ENCODE results near the gene RGS18.
"Not testable (repeated sequence)": the region's sequence is repeated elsewhere in the genome, so short reads cannot be mapped to it uniquely, and the experiment has no call there.

RGS18 gene

GRCh38 chr1:192158181-192158580 is at the start of gene RGS18:
TSS of gene RGS18 (plus strand) at chr1:192158462. CDS start at chr1:192158638, 176 bp downstream.
- no peak for DNase-seq

GRCh38 chr1:192109576-192109975 is 48.7 kb upstream of the RGS18 start:
- DNase-seq, result no peak

GRCh38 chr1:192115000-192115399 is 43.3 kb upstream of the RGS18 start:
- DNase-seq, result no peak

DNA sequence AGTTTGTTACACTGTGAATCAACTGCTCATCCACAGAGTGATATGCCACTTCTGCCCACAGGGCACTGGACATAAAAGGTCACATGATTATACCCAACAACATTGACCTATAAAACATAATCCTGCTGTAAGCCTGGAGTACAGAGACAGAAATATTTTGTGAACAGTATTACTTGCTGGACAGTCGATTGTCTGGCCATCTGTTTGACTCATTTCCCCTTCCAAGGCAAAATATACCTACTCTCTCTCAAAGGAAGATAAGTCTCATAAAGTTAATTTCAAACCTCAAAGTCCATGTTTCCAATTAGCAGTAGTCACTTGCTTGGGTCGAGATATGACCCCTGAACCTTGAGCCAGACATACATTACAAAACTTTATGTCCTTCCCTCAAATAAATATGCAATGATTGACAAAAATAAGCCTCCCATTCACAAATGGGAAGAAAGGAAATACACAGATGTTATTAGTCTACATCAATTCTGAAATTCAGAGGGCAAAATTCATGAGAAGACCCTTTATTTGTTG is 39.3 kb upstream of the RGS18 start:
- DNase-seq, result no peak

DNA sequence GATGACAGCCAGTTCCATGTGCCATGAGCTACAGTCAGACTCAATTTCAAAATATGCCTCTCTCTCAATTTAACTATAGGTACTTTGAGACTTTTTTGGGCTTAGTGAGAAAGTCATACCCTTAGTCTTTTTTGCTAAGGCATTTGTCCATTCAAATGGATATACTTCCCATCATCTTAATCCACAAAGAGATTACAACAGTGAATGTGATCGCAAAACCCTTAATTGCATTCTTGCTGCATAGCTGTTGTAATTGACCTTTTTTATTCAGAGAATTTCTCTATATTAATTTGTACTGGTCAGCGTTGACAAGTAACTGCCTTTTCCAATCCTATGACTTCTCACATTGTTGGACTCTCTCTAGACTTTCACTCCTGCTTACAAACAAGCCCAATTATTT is 38.6 kb upstream of the RGS18 start:
- no peak for DNase-seq

DNA sequence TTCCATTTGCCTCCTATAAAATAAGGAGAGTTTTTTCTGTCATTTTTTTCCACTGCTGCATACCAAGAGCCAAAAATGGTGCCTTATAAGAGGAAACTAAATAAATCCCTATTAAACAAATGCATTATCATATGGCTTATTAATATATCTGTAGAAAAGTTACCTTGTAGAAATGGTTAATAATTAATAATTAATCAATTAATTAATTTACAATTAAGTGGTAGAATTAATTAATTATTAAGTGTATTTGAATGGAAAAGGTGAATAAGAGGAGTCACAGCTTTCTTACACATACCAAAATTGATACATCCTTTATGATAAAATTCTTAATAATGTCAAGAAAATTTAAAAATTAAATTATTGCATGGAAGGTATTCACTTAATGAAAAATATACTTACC is 35.6 kb upstream of the RGS18 start:
- no peak for DNase-seq

- DNase-seq, result no peak
These were observed 35.0 kb upstream of the RGS18 start for GRCh38 chr1:192123212-192123611.

- DNase-seq, result no peak
These were observed 32.1 kb upstream of the RGS18 start for GRCh38 chr1:192126030-192126619.

- no peak for DNase-seq
These were observed 28.1 kb upstream of the RGS18 start for GRCh38 chr1:192130175-192130574.

GRCh38 chr1:192130865-192131264 is 27.4 kb upstream of the RGS18 start:
- not testable (repeated sequence) for DNase-seq

DNA sequence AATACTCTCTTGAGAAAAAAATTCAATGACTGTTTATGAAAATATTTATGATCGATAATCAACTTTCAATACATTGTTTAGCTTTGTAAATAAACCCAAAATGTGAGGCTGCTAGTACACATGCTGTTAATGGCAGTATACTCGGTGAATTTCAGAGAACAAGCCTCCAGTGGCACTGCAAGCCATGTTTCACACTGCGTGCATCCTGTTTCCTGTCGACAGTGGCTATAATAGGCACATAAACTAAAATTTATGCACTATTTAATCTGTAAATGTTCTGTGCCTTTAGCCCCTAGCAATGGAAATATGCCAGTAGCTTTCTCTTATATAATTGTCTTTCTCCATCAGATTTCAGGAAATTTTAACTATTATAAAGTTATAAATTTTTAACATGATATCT is 26.3 kb upstream of the RGS18 start:
- no peak for DNase-seq

- no peak for DNase-seq
These were observed 24.8 kb upstream of the RGS18 start for GRCh38 chr1:192133350-192133926.

DNA sequence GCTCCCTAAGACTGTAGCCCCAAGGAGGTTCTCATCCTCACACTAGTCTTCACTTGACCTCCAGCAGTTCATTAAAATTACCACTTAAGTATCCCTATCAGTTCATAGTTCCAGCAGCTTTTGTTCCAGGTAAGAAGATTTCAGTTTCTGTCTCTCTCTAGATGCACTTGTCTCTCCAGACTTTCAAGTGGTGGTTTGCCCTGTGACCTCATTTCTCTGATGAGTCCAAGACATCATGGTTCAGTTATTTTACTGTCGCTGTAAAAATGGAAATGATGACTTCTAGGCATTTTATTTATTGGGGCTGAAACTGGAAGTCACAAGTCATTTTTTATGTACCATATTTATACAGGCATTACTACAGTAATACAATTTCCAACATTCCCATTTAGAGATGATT is 17.9 kb upstream of the RGS18 start:
- no peak for DNase-seq

DNA sequence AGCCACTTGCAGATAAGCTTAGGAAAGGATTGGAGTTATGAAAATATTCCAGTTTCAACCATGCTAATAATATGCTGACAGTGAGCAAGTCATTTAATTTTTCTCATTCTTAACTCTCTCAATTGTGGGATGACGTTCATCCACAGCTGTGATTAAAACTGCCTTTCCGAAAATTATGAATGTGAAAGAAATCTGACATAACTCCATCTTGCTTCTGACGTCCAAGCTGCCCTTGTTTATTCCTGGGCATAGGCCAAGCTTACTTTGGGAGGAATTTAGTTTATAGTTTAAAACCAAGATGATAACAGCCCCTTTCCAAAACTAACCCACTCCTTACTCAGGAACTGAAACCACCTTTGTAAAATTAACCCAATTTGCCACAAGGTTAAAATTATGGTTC is 11.0 kb upstream of the RGS18 start:
- no peak for DNase-seq

DNA sequence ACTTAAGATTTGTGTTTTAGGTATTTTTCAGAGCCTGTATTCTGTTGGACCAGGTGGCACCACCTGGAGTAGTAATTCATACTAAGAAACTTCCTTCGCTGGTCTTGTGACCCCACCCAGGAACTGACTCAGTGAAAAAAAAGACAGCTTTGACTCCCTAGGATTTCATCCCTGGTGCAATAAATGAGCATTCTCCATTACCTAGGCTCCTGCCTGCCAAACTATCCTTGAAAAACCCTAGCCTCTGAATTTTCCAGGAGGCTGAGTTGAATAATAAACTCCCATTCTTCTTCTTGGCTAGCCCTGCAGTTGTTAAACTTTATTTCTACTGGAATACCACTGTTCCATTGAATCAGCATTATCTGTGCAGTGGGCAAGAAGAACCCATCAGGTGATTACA is 10.6 kb upstream of the RGS18 start:
- DNase-seq, result no peak

DNA sequence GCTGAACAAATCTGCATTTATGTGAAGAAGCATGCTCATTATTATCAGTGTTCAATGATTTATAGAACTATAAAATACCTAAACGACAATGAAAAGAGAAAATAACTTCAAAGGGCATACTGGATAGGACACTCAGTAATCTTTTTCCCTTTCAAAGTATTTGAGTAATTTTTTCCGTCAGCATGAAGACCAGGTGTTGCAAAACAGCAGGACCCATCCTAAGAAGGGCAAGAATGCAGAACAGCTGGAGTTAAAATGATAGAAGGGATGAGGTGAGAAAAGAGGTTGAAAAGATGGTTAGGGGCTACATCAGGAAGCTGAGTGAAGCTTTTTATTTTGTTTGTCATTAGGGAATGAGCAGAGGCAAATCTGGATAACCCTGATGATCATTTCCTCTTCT is 7.1 kb upstream of the RGS18 start:
- no peak for DNase-seq

DNA sequence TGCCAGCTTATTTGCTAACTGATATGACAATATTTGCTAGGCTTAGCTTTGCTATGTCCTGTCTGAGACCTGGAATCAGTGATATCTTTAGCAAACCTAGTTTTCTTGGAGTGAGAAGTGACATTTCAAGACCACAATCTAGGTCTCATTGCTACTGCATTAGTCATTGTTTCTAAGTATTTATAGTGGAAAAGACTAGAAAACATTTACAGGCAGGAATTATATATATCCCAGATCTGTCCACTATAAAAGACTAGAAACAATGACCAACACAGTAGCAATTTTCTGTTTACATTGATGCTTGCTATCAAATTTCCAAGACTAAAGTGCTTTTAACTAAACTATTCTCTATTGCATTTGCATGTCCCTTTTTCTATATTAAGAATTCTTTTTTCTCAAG is 5.0 kb upstream of the RGS18 start:
- no peak for DNase-seq

DNA sequence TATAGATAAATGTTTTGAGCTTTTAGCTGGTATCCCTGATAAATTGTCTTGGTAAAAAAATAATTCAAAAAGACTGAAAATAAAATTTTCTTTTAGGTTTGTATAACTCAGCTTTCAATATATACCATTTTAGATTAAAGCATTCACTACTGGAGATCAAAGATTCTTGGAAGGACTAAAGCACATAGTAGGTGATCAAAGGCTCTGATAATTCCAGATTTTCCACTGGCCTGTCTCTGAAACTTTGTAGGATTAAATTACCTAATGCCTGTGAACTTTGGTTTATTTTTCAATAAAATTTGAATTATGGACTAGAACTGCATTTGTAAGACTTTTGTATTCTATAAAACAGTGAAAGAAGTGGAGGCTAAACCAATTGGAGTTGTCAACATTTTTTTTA is 1.2 kb upstream of the RGS18 start:
- no peak for DNase-seq

- DNase-seq, result no peak
These were observed 752 bp downstream of the RGS18 start for GRCh38 chr1:192159014-192159413.

DNA sequence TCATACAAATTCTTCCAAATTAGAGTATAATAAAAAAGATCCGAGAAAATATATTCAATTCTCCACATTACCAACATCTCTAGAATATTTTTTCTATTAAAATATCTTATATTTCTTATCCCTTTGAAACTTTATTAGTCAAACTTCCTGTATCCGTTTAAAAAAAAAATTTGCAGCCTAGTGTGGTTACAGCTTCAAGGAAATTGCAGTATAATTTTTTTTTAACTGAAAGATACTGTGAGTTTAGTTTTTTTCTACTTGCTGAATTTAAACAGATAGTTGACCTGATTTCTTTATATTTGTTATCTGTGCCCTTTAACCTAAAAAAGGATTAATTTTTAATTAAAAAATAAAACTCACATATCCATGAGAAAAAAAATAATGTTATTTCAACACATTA is 1.5 kb downstream of the RGS18 start:
- DNase-seq, result no peak

- no peak for DNase-seq
These were observed 1.9 kb downstream of the RGS18 start for GRCh38 chr1:192160196-192160595.

DNA sequence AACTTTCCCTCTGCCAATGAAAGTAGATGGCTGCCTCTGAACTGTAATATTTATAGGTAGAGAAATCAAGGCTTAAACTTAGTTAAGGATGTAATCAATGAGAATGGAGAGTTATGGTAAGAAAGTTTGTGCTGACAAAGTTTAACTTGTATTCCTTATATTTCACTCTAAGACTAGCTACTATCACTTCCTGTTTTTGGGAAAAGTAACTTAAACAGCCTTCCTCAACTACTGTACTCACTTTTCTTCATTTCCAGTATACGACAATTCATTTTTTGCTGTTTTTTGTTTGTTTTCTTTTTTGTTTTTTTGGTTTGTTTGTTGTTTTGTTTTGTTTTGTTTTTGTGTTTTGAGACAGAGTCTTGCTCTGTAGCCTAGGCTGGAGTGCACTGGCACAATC is 3.7 kb downstream of the RGS18 start:
- no peak for DNase-seq

DNA sequence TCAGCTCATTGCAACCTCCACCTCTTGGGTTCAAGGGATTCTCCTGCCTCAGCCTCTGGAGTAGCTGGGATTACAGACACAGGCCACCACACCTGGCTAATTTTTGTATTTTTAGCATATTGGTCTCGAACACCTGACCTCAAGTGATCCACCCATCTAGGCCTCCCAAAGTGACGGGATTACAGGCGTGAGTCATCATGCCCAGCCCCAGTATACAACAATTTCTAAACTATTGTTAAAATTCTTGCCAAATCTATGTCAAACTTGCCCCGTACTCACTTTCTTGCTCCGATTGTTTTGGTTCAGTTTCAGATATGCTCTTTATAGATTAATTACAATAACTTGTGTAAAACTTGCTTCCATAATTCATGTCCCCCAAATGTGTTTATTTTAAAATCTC is 4.1 kb downstream of the RGS18 start:
- no peak for DNase-seq

DNA sequence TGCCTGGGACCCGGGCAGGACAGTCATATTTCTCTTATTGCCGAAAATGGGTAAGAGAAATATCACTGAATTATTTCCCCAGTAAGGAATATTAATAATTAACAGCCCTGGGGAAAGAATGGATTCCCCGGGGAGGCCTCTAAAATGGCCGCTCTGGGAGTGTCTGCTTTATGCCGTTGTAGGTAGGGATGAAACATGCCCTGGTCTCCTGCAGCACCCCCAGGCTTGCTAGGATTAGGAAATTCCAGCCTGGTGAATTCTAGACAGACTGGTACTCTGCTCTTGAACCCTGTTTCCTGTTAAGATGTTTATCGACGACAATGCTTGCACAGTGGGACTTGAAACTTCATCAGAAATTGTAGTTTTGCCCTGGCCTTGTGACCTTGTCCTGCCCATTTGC is 6.7 kb downstream of the RGS18 start:
- DNase-seq, result not testable (repeated sequence)

DNA sequence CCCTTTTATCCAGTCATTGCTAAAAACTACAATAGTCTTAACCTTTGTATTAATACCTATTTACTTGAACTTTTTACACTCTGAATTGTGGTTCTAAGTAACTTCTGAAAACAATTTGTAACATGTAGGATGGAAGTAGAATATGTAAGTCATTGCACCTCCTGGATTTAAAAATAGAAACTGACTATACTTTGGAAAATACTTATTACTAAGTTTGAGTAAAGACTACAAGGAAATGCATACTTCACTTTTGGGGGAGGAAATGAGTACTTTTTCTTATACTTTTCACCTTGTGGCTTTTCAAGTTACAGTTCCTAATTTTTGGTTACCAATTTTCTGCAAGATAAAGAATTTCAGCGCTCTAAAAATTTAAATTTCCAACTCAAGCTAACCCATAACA is 8.7 kb downstream of the RGS18 start:
- DNase-seq, result no peak
